ENCODE measurements around the gene TBC1D2B.

Gene TBC1D2B

GRCh38 chr15:78077053-78077870 is at the start of gene TBC1D2B:
Gene TBC1D2B (minus strand): TSS chr15:78077711. CDS start chr15:78077652, 59 bp downstream.
- DNase-seq (ENCODE audit: low read depth in 3 of 3) = peak; percentile 34 to 68 (median 43)

DNA sequence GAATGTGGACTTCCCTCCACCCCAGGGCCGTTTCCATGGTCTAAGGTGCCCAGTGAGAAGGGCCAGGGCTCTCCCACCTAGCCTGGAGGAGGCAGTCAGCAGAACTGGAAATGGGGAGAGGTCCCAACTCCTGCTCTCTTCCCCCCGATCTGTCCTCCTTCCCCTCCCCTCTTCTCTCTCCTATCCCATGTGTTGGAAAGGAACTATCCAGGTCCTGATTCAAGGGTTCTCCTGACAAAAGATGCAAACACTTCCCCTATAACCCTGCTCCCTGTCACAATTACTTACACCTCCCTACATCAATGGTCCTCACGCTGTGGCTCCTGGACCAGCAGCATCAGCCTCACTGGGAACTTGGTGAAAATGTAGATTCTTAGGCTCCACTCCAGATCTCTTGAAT is 47.8 kb upstream of the TBC1D2B start:
- DNase-seq (ENCODE audit: low read depth in 3 of 3) = no peak

GRCh38 chr15:78120523-78120922 is 43.0 kb upstream of the TBC1D2B start:
- no peak for DNase-seq (ENCODE audit: low read depth in 3 of 3)

GRCh38 chr15:78112551-78112950 is 35.0 kb upstream of the TBC1D2B start:
- no peak for DNase-seq (ENCODE audit: low read depth in 3 of 3)

DNA sequence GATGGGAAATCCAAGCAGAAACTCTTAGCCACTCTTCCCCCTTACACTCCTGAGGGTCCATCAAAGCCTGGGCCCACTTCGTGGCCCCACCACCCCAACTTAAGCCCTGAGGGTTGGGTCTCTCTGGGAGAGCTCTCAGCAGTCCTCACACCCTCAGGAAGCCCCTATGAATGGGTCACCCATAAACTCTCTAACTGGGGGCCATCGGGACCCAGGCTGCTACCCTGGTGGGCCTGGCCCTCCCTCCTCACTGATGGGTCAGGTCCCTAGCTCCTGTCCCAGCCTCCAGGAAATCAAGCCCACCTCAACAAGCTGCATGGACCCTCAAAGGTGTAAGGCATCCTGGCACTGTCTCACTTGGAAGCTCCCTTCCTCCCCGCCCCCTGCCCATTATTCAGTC is 34.3 kb upstream of the TBC1D2B start:
- no peak for DNase-seq (ENCODE audit: low read depth in 3 of 3)

GRCh38 chr15:78110916-78111475 is 33.5 kb upstream of the TBC1D2B start:
- DNase-seq (ENCODE audit: low read depth in 3 of 3) = no peak

DNA sequence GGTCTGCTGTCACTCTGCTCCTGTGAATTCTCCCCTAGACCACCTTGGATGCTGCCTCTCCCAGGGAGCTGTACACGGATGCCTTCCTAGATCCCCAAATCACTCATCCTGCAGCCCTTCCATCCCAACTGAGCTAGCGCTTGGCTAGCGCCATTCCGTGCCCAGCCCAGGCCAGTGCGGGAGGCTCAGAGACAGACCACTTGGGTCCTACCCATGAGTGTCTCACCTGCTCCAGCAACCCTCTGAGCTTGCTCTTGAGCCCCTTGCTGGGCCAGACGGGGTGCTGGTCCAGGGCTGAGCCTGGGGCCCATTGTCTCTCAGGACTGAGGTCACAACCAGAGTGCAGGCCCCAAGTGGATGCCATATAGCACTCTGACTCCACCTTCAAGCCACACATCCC is 32.6 kb upstream of the TBC1D2B start:
- DNase-seq (ENCODE audit: low read depth in 3 of 3) = no peak

- no peak for DNase-seq (ENCODE audit: low read depth in 3 of 3)
Measured at GRCh38 chr15:78109156-78109555, 31.6 kb upstream of the TBC1D2B start.

DNA sequence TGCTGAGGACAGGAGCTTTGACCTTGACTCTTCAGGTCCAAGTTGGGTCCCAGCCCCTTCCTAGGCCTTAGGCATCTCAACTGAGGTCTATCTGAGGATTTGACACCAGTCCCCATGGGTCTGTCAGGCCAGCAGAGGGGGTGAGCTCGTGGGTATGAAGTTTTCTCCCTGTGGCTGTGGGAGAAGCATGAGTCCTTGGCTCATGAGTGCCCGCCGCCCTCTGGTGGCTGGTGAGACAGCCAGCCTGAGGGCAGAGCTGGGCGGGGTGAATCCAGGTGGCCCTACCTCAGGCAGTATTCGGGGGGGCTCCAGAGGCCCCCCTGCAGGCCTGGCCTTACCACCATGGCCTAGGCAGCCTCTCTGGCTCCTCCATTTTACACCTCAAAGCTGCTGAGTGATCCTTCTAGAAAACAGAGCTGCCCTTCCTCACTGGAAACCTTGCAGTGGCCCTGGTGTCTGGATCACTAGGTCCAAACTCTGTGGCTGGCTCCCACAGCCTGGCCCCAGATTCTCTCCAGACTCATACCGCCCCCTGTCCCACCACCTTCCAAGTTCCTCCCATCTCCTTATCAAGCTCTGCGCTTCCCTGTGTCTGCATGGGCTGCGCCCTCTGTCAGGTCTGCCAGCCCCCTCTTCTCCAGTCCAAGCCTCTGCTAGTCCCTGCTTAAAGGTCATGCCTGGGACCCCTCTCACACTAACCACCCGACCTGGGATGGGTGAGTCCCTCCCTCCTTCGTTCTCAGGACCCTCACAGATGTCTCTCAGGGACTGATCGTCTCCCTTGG is 31.0 kb upstream of the TBC1D2B start:
- DNase-seq (ENCODE audit: low read depth in 3 of 3) = peak; percentile 64 to 84 (median 75)

DNA sequence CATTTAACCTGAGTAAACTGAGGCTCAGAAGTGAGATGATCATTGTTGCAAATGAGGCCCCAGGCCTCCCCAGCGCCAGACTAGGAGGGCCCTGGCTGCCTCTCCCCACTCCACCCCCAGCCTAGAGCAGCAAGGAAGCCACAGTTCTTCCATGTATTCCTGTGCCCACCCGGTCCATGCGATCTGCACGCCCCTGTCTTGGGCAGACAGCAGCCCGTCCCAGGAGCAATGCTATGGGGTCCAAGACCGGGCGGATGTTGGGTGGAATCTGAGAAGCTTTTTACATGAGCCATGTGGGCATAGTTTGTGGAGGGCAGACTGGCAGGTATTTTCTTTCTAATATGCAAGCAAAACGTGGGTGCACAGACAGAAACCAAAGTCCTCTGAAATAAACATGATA is 30.0 kb upstream of the TBC1D2B start:
- DNase-seq (ENCODE audit: low read depth in 3 of 3) = no peak

DNA sequence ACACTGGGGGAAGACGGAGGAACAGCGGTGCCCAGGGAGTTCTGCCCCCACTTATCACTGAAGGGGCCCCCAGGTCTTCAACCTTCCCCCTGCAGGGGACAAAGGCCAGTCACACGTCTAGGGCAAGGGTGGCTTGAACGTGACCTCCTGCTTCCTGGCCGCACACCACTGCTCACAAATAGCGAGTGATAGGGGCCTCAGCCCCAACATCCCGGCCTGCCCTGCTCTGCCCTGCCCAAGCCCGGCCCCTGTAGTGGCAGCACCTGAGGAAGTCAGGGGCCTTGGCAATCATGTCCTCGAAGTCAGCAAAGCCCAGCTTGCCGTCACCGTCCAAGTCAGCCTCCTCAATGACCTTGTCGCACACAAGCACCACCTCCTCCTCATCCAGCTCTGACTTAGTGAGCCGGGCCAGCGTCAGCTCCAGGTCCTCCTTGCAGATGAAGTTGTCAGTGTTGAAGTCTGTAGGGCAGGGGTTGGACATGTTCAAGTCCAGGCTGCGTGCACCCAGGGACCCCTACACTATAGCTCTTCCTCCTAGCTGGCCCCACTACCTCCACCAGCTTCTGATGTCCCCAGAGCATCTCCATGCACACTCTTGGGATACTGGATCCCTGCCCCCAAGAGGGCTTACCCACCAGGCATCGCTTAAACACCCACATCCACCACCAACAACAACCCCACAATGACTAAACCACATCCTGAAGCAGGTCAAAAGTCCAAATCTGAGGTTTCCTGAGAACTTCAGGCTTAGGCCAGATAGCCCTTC is 28.1 kb upstream of the TBC1D2B start:
- no peak for DNase-seq (ENCODE audit: low read depth in 3 of 3)

DNA sequence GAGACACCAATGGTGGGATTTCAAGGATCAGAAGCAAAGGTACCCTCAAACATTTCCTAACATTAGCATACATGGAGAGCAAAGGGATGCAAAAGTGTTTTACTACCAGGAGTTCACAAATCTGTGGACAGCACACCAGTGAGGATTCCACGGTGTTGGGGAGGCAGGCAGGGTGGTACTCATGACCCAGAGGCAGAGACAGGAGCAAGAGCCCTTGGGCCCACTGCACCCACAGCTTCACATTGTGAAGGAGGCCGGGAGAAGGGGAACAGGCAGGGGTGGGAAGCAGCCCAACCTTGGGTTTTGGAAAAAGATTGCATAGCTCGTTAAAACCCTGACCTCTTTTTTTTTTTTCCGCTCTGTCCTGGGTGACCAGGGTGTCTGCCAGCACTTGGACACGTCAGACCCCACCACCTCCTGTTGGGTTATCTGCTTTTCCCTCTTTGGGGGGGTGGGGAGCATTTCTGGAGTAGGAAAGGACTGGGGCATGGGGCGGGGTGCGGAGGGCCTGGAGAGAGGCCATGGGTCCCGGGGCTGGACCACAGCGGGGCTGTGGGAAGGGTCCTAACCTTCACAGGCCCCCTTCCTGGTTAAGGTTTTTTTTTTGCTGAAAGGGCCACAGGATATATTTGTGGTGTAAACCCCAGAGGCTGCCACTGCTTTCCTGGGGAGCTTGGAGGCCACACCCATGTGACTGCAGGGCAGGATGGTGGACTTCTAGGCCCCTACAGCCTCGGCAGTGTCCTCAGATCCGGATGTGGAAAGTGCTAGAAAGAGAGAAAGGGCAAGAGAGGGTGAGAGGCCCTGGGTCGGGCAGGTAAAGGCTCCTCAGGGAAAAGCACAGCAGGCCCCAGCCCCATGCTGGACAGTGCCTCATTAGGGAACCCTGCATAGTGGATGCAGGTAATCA is 27.3 kb upstream of the TBC1D2B start:
- no peak for DNase-seq (ENCODE audit: low read depth in 3 of 3)

DNA sequence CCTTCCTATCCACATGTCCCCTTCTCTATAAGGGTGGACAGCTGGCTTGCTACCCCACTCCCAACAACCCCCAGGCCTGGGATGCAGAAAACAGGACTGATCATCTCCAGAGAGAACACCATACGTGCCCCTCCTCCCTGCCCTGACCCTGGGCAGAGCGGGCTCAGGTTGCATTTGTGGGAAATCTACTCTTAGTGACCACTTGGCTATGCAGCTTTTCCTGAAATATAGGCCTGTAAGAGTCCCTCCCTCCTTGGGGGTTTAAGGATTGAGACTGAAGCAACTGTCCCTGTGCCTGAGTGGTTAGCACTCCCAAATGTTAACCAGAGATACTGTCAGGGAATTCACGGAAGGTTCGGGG is 26.6 kb upstream of the TBC1D2B start:
- DNase-seq (ENCODE audit: low read depth in 3 of 3) = no peak

GRCh38 chr15:78103406-78104118 is 26.1 kb upstream of the TBC1D2B start:
- DNase-seq (ENCODE audit: low read depth in 3 of 3) = peak; percentile 35 to 54 (median 48)

DNA sequence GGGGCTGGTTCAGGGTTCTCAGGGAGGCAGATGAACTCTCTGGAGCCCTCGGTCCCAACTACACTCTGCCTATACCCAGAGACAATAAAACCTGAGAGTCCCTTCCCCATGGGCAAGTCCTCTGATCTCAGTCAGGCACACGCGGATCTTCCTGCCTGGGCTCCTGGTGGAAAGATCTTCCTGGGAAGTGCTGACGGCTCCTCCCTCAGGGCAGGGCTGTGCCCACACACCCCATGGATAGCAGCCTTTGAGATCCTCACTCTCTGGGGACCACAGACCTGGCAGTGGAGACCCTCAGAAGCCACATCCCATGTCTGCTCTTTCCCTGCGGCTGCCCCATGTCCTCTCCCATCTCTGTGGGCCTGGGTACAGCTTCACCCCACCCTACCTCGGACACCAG is 25.2 kb upstream of the TBC1D2B start:
- no peak for DNase-seq (ENCODE audit: low read depth in 3 of 3)

DNA sequence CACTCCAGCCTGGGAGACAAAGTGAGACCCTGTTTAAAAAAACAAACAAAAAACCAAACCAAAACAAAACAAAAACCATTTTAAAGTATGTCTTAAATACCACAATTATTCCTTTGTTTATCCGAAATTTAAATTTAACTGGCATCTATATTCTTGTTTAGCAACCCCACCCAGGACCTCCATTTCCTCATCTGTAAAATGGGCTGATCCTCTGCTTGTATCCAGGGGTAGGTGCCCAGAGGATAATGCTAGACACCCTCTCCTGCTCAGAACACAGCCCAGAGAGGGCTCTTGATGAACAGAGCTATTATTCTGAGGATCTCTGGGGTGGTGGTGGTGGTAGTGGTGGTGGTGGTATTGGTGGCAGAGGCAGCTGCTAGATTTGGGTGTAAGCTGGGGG is 24.7 kb upstream of the TBC1D2B start:
- no peak for DNase-seq (ENCODE audit: low read depth in 3 of 3)

DNA sequence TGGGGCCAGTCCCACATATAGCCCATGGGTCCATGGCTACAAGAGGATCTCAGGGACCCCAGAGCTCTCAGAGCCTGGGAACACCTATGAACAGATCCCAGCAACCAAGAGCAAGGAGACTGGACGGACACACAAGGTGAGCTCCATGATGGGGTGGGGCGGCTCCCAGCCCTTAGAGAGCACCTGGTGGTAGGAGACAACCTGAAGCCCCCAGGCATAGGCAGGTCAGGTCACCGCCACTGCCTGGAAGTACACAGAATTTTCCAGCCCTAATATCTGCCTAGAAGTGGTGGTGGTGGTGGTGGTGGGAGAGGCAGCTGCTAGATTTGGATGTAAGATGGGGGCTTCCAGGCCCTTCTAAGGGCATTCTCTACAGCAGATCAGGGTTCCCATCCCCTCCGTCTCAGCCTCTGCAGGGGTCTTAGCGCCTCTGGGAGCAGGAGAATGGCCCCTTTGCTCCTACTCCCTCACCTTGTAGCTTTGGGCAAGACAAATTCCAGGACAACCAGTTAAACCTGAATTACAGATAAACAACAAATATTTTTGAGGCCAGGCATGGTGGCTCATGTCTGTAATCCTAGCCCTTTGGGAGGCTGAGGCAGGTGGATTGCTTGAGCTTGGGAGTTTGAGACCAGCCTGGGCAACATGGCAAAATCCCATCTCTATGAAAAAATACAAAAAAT is 24.1 kb upstream of the TBC1D2B start:
- DNase-seq (ENCODE audit: low read depth in 3 of 3) = no peak

GRCh38 chr15:78100886-78101285 is 23.4 kb upstream of the TBC1D2B start:
- no peak for DNase-seq (ENCODE audit: low read depth in 3 of 3)

DNA sequence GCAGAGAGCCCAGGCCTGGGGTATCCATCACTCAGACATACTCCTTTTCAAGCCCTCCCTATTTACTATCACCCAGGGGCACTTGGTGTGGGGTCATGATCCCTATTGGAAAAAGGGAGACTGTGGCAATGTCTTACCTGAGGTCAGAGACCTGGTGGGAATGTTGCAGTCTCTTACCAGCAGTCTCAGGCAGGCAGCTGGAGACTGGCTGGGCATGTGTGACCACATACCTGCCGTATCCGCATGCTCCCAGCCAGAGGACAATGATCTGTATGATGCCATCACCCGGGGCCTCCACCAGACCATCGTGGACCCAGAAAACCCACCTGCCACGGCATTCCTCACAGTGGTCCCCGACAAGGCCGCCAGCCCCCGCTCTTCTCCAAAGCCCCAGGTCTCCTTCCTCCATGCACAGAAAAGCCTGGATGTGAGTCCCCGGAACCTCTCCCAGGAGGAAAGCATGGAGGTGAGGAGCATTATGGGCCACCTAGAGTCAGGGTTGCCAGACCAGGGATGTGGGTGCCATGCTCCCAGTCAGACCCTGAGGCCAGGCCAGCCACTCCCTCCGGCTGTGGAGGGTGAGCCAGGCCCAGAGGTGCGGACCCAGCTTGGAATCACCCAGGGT is 20.7 kb upstream of the TBC1D2B start:
- no peak for DNase-seq (ENCODE audit: low read depth in 3 of 3)

Data from stimulated activated CD4-positive, alpha-beta T cell treated with anti-CD3 and anti-CD28 coated beads, TNF-alpha, amount 100 ng/mL, for 48 hours (primary cell).